Measurements from ENCODE around the gene TBC1D14.

DNA sequence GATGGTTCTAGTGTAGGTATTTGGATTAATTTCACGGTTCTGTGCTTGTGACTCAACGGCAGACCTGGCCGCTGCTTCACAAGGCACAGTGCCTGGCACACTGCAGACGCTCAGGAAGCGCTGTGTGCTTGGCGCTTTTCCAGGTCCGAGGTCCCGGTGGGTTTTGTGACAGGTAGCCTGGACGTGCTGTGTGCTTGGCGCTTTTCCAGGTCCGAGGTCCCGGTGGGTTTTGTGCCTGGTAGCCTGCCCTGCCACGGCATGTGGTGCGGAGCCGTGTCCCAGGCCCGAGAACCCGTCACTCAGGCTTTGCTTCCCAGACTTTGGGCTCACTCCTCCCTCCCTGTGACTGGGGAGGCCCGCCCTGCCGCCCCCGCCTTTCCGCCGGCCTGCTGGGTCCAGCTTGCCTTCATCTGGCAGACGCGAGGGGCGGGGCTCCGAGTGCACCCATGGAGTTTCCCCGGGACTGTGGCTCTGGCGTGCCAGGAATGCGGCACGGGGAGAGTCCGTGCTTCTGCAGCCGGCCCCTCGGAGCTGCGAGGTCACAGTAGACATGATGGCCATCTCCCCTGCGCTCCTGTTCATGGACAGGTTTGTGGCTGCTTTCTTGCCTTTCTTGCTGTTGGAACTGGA lies 44.2 kb downstream of the TBC1D14 start:
- TF ChIP-seq, protein P1, sequence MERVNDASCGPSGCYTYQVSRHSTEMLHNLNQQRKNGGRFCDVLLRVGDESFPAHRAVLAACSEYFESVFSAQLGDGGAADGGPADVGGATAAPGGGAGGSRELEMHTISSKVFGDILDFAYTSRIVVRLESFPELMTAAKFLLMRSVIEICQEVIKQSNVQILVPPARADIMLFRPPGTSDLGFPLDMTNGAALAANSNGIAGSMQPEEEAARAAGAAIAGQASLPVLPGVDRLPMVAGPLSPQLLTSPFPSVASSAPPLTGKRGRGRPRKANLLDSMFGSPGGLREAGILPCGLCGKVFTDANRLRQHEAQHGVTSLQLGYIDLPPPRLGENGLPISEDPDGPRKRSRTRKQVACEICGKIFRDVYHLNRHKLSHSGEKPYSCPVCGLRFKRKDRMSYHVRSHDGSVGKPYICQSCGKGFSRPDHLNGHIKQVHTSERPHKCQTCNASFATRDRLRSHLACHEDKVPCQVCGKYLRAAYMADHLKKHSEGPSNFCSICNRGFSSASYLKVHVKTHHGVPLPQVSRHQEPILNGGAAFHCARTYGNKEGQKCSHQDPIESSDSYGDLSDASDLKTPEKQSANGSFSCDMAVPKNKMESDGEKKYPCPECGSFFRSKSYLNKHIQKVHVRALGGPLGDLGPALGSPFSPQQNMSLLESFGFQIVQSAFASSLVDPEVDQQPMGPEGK (CRISPR knock-in tag; IDR thresholded peaks at IDR 0.05; ENCODE audit: borderline replicate concordance) = no peak
- no peak for TF ChIP-seq GLIS3 (CRISPR knock-in tag; IDR thresholded peaks at IDR 0.05)
- TF ChIP-seq ESRRG (CRISPR knock-in tag; IDR thresholded peaks at IDR 0.05) = no peak
- TF ChIP-seq ZNF565 (CRISPR knock-in tag; conservative IDR thresholded peaks at IDR 0.05; ENCODE audit: low read depth) = no peak
- TF ChIP-seq, protein P2, sequence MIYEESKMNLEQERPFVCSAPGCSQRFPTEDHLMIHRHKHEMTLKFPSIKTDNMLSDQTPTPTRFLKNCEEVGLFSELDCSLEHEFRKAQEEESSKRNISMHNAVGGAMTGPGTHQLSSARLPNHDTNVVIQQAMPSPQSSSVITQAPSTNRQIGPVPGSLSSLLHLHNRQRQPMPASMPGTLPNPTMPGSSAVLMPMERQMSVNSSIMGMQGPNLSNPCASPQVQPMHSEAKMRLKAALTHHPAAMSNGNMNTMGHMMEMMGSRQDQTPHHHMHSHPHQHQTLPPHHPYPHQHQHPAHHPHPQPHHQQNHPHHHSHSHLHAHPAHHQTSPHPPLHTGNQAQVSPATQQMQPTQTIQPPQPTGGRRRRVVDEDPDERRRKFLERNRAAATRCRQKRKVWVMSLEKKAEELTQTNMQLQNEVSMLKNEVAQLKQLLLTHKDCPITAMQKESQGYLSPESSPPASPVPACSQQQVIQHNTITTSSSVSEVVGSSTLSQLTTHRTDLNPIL (CRISPR knock-in tag; IDR thresholded peaks at IDR 0.05; ENCODE audit: low read depth) = no peak
- no peak for TF ChIP-seq OSR1 (CRISPR knock-in tag; IDR thresholded peaks at IDR 0.05)
- TF ChIP-seq SNAI2 (CRISPR knock-in tag; IDR thresholded peaks at IDR 0.05) = no peak
- TF ChIP-seq, protein P3, sequence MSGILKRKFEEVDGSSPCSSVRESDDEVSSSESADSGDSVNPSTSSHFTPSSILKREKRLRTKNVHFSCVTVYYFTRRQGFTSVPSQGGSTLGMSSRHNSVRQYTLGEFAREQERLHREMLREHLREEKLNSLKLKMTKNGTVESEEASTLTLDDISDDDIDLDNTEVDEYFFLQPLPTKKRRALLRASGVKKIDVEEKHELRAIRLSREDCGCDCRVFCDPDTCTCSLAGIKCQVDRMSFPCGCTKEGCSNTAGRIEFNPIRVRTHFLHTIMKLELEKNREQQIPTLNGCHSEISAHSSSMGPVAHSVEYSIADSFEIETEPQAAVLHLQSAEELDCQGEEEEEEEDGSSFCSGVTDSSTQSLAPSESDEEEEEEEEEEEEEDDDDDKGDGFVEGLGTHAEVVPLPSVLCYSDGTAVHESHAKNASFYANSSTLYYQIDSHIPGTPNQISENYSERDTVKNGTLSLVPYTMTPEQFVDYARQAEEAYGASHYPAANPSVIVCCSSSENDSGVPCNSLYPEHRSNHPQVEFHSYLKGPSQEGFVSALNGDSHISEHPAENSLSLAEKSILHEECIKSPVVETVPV (CRISPR knock-in tag; IDR thresholded peaks at IDR 0.05) = no peak
- TF ChIP-seq ZC3H10 (CRISPR knock-in tag; IDR thresholded peaks at IDR 0.05) = no peak
- TF ChIP-seq ZFP30 (CRISPR knock-in tag; IDR thresholded peaks at IDR 0.05) = no peak
